A549 (cell line): Measurements from ENCODE around the gene C4orf51.

ENCODE experiments used
- BHLHE40 ChIP-seq: IDR thresholded peaks from 2 replicates; pipeline ENCODE4 v1.6.1; 2012; ENCODE audit warnings: low read depth, low read length, inconsistent platforms
- CBX2 ChIP-seq: fragments of 200-600 bp; sonication (generic); IDR thresholded peaks from 2 replicates; pipeline ENCODE4 v1.6.1; 2016; ENCODE audit warnings: low read depth, mild to moderate bottlenecking, borderline replicate concordance
- HDAC2 ChIP-seq: fragments of 200-600 bp; sonication (generic); IDR thresholded peaks from 2 replicates; pipeline ENCODE4 v1.6.1; 2016
- HES2 ChIP-seq: fragments of >200 bp; sonication (Bioruptor Twin); formaldehyde crosslinking; IDR thresholded peaks from 2 replicates; pipeline ENCODE4 v1.6.1; 2016
- PHF8 ChIP-seq: fragments of 200-600 bp; sonication (generic); IDR thresholded peaks from 2 replicates; pipeline ENCODE4 v1.6.1; 2016; ENCODE audit warnings: low read depth, mild to moderate bottlenecking, antibody characterized with exemption, moderate library complexity, borderline replicate concordance
- POLR2A ChIP-seq: IDR thresholded peaks from 2 replicates; pipeline ENCODE4 v1.6.1; 2012; ENCODE audit warnings: mild to moderate bottlenecking, low read length
- TF ChIP-seq, protein P1 (sequence below): IDR thresholded peaks from 2 replicates; pipeline ENCODE4 v1.6.1; 2012
- TF ChIP-seq, protein P2 (sequence below): fragments of >200 bp; sonication (Bioruptor Twin); formaldehyde crosslinking; IDR thresholded peaks from 3 replicates; pipeline ENCODE4 v1.5.1; 2016

DNA sequence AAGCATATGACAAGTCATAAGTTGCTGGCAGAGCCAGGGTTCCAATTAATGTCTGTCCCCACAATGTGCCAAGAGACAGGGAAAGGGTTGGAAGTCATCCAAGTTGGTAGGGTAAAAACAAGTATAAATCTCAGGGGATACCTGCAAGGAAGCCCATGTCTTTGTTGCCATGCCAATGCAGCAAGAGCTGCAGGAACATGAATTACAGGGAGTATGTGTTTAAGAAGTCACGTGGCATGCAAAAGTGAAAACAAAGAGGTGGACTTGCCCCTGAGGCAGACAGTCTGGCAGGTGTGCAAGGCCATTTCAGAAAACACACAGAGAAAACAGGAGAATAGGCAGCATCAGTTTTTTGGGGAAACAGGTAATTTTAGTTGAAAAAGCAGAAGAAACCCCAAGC is 29.4 kb downstream of the C4orf51 start:
- TF ChIP-seq, protein P1, sequence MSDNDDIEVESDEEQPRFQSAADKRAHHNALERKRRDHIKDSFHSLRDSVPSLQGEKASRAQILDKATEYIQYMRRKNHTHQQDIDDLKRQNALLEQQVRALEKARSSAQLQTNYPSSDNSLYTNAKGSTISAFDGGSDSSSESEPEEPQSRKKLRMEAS: no peak
- TF ChIP-seq HDAC2 (no peak), POLR2A (no peak), BHLHE40 (no peak), PHF8 (no peak), HES2 (no peak), CBX2 (no peak)
- TF ChIP-seq, protein P2, sequence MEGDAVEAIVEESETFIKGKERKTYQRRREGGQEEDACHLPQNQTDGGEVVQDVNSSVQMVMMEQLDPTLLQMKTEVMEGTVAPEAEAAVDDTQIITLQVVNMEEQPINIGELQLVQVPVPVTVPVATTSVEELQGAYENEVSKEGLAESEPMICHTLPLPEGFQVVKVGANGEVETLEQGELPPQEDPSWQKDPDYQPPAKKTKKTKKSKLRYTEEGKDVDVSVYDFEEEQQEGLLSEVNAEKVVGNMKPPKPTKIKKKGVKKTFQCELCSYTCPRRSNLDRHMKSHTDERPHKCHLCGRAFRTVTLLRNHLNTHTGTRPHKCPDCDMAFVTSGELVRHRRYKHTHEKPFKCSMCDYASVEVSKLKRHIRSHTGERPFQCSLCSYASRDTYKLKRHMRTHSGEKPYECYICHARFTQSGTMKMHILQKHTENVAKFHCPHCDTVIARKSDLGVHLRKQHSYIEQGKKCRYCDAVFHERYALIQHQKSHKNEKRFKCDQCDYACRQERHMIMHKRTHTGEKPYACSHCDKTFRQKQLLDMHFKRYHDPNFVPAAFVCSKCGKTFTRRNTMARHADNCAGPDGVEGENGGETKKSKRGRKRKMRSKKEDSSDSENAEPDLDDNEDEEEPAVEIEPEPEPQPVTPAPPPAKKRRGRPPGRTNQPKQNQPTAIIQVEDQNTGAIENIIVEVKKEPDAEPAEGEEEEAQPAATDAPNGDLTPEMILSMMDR: no peak
